Progenitor cell of endocrine pancreas (in vitro differentiated cells): ENCODE measurements around the gene GPR162. TPM values are rescaled to one million over a fixed set of nuclear protein-coding genes. Genes with fewer than 3 reads are reported as not detected.

Experiments
- DNase-seq: peaks from one replicate; pipeline ENCODE4 v3.0.0; 2021; ENCODE audit warnings: low spot score; ENCODE audit not compliant: unreplicated experiment
- H3K27ac Mint-ChIP-seq: 2 replicates; pipeline ENCODE4 v1.8.0; 2021; ENCODE audit warnings: mild to moderate bottlenecking, moderate library complexity, mixed read lengths
- H3K27me3 Mint-ChIP-seq: 2 replicates; pipeline ENCODE4 v1.8.0; 2021; ENCODE audit warnings: mixed read lengths
- H3K36me3 Mint-ChIP-seq: 2 replicates; pipeline ENCODE4 v1.8.0; 2022; ENCODE audit warnings: mixed read lengths; ENCODE audit not compliant: insufficient read depth
- H3K4me1 Mint-ChIP-seq: 2 replicates; pipeline ENCODE4 v1.8.0; 2021; ENCODE audit warnings: low read depth, mixed read lengths
- H3K4me3 Mint-ChIP-seq: 2 replicates; pipeline ENCODE4 v1.8.0; 2021; ENCODE audit warnings: low read depth, mild to moderate bottlenecking, moderate library complexity, mixed read lengths
- H3K9me3 Mint-ChIP-seq: 2 replicates; pipeline ENCODE4 v1.8.0; 2021; ENCODE audit warnings: low read depth, mixed read lengths
- CTCF ChIP-seq: fragments of 200-600 bp; sonication (generic); IDR thresholded peaks from one replicate; pipeline ENCODE4 v1.5.0; 2021; ENCODE audit warnings: antibody characterized with exemption, mild to moderate bottlenecking; ENCODE audit not compliant: unreplicated experiment
- total RNA-seq: library from RNA; stranded (reverse); gene quantifications from 2 replicates; pipeline ENCODE4 v1.2.1, GENCODE V29; 2021

GPR162 gene
- total RNA-seq, 1 donor from 2014 or later: 5.5 TPM

GRCh38 chr12:6774499-6775062 is 47.0 kb upstream of the GPR162 start:
- Mint-ChIP-seq H3K36me3 (peaks cover 23% of the 10 kb centered on the region), H3K27me3 (peaks cover 74% of the 10 kb centered on the region), H3K27ac (no peak overlapping the region), H3K4me3 (no peak overlapping the region), H3K9me3 (no peaks in the 10 kb centered on the region), H3K4me1 (peaks cover 39% of the 10 kb centered on the region)
- no peak for TF ChIP-seq CTCF
- DNase-seq: no peak

- Mint-ChIP-seq H3K27me3 (peaks cover 79% of the 10 kb centered on the region), H3K27ac (no peak overlapping the region), H3K4me1 (peaks cover 39% of the 10 kb centered on the region), H3K4me3 (peak overlapping the region; percentile 7), H3K9me3 (no peaks in the 10 kb centered on the region), H3K36me3 (peaks cover 18% of the 10 kb centered on the region)
- TF ChIP-seq CTCF: no peak
- DNase-seq: no peak
These were observed 46.1 kb upstream of the GPR162 start for GRCh38 chr12:6775185-6776174.

- H3K4me1 Mint-ChIP-seq: peaks cover 36% of the 10 kb centered on the region
- H3K9me3 Mint-ChIP-seq: no peaks in the 10 kb centered on the region
- no peak for DNase-seq
- TF ChIP-seq CTCF: no peak
- H3K36me3 Mint-ChIP-seq: peaks cover 4% of the 10 kb centered on the region
- H3K27ac Mint-ChIP-seq: no peak overlapping the region
- H3K4me3 Mint-ChIP-seq: no peak overlapping the region
- peaks cover 67% of the 10 kb centered on the region for H3K27me3 Mint-ChIP-seq
These were observed 44.2 kb upstream of the GPR162 start for GRCh38 chr12:6777386-6777785.

GRCh38 chr12:6778217-6778573 is 43.4 kb upstream of the GPR162 start:
- no peak for TF ChIP-seq CTCF
- peak overlapping the region; percentile 80 for H3K4me3 Mint-ChIP-seq
- H3K27me3 Mint-ChIP-seq: peaks cover 59% of the 10 kb centered on the region
- H3K27ac Mint-ChIP-seq: peak overlapping the region; percentile 65
- peaks cover 34% of the 10 kb centered on the region for H3K4me1 Mint-ChIP-seq
- H3K36me3 Mint-ChIP-seq: peaks cover 4% of the 10 kb centered on the region
- DNase-seq: no peak
- no peaks in the 10 kb centered on the region for H3K9me3 Mint-ChIP-seq
